Measurements from ENCODE around the gene SLC8A3. TPM values are rescaled to one million over a fixed set of nuclear protein-coding genes. Genes with fewer than 3 reads are reported as not detected.

The SLC8A3 gene
- total RNA-seq, 4 donors from 2014 or later, result 0.18 to 4.1 (median 0.69) TPM

GRCh38 chr14:70098250-70098809, 90.4 kb downstream of the SLC8A3 start:
- Histone ChIP-seq H3K4me1 (peaks cover 0 to 9% (median 0%) of the 10 kb centered on the region in 4 donors), H3K4me3 (no peak overlapping the region), H3K9me3 (no peaks in the 10 kb centered on the region), H3K36me3 (no peaks in the 10 kb centered on the region), H3K27ac (no peak overlapping the region), H3K27me3 (no peaks in the 10 kb centered on the region)
- no peak for DNase-seq
- TF ChIP-seq POLR2A (IDR thresholded peaks at IDR 0.05), result no peak
- TF ChIP-seq CTCF (IDR thresholded peaks at IDR 0.05), result no peak

DNA sequence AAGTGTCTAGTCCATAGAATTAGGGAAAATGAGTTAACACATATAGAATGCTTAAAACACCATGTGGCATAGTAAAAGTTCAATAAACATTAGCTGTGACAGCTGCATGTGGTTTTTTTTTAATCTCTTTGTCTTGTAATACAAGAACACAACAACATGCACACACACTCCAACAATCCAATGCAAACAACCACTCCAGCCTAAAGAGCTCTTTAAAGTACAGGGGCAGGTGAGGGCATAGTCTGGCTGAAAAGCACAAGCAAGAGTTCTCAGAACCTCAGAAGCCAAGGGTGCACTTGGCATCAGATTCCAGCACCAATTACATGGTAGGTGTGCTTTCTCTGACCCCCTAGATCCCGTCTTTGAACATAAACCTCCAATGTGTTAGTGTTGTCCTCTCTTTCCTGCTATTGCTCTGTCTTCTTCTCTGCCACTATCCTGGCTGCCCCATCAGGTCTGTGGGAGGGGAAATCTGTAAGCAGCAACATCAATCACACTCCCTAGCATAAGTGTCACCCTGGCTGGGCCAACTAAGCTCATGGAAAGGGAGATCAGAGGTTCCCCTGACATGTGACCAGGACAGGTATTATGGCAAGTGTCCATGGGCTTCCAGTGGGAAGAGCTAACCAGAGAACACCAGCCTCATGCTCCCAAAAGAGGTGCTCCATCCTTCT, 91.0 kb downstream of the SLC8A3 start:
- Histone ChIP-seq H3K36me3 (no peaks in the 10 kb centered on the region), H3K27ac (no peak overlapping the region), H3K4me1 (peaks cover 0 to 9% (median 0%) of the 10 kb centered on the region in 4 donors), H3K9me3 (no peaks in the 10 kb centered on the region), H3K4me3 (no peak overlapping the region), H3K27me3 (no peaks in the 10 kb centered on the region)
- no peak for DNase-seq
- TF ChIP-seq POLR2A (IDR thresholded peaks at IDR 0.05), result no peak
- no peak for TF ChIP-seq CTCF (IDR thresholded peaks at IDR 0.05)

DNA sequence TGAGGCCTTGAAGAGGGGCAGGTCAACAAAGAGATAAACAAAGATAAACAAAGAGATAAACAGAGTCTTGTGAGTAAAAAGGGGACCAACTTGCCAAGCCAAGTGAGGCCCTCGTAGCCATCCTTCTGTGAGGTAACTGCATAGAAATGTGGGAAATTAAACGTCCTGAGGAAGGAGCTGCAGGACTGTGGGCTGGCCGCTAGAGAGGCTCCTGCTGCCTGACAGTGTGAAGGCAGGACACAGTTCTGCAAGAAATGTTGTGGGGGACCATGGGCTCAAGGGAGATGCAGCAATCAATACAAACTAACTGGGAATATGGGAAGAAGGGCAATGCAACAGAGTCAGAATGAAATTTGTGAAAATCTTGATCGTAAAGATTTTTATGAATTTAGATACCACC, 91.9 kb downstream of the SLC8A3 start:
- DNase-seq, result no peak
- Histone ChIP-seq H3K9me3 (no peaks in the 10 kb centered on the region), H3K27me3 (no peaks in the 10 kb centered on the region), H3K4me3 (no peak overlapping the region), H3K27ac (no peak overlapping the region), H3K4me1 (peaks cover 0 to 9% (median 0%) of the 10 kb centered on the region in 4 donors), H3K36me3 (no peaks in the 10 kb centered on the region)
- TF ChIP-seq CTCF (IDR thresholded peaks at IDR 0.05), result no peak
- TF ChIP-seq POLR2A (IDR thresholded peaks at IDR 0.05), result no peak

DNA sequence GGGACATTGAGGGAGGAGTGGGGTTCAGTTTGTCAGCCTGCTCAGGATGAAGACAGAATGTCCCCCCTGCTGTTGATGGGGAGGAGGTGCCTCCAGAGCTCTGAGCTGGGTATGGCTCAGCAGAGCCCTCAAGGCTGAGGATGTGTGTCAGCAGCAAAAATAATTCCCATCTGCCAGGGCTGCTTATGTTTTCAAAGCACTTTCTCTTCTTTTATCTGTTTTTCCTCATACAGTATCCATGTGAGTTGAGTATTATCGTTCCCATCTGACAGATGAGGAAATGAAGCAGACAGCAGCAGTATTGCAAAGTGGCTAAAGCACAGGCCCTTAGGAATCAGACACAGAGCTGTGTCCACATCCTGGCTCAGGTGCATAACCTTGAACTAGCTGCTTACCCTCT, 94.1 kb downstream of the SLC8A3 start:
- Histone ChIP-seq H3K9me3 (no peaks in the 10 kb centered on the region), H3K27ac (no peak overlapping the region), H3K27me3 (no peaks in the 10 kb centered on the region), H3K4me3 (no peak overlapping the region), H3K4me1 (peaks cover 0 to 9% (median 0%) of the 10 kb centered on the region in 4 donors), H3K36me3 (no peaks in the 10 kb centered on the region)
- no peak for DNase-seq
- TF ChIP-seq POLR2A (IDR thresholded peaks at IDR 0.05) (no peak), CTCF (IDR thresholded peaks at IDR 0.05) (no peak)

DNA sequence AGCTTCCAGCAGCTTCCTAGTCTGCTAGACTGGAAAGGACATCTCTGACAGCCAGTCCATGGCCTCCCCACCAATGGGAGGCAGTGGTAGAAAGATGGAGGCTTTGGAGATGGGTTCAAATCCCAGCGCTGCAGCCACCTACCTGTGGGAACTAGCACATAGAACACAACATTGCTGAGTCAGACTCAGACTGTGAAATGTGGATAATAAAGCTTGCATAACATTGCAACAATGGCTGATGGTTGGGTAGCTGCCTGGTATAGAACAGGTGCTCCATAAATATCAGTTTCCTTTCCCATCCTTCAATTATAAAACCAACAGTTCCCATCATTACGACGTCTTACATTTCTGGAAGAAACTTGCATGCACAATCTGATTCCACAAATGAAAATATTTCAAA, 94.6 kb downstream of the SLC8A3 start:
- Histone ChIP-seq H3K4me3 (no peak overlapping the region), H3K4me1 (peaks cover 0 to 9% (median 0%) of the 10 kb centered on the region in 4 donors), H3K36me3 (no peaks in the 10 kb centered on the region), H3K9me3 (no peaks in the 10 kb centered on the region), H3K27ac (no peak overlapping the region), H3K27me3 (no peaks in the 10 kb centered on the region)
- no peak for DNase-seq
- TF ChIP-seq POLR2A (IDR thresholded peaks at IDR 0.05) (no peak), CTCF (IDR thresholded peaks at IDR 0.05) (no peak)
